NT2/D1 (cell line): ENCODE data around the gene GDF15.
A peak's percentile ranks its signal among the peaks of the same experiment; 100 is the strongest.

Source experiments
- DNase-seq: peaks from one replicate; pipeline ENCODE4 v3.0.0-alpha.2; 2011; ENCODE audit warnings: low read depth, low spot score
- H3K27me3 ChIP-seq: 2 replicates; pipeline ENCODE4 v1.6.0; 2011; ENCODE audit warnings: mild to moderate bottlenecking; ENCODE audit not compliant: insufficient read length, insufficient read depth
- H3K36me3 ChIP-seq: 2 replicates; pipeline ENCODE4 v1.6.1; 2011; ENCODE audit warnings: mild to moderate bottlenecking, low read length, mixed read lengths; ENCODE audit not compliant: insufficient read depth, insufficient read length
- H3K4me1 ChIP-seq: 2 replicates; pipeline ENCODE4 v1.5.1; 2011; ENCODE audit not compliant: insufficient read depth, insufficient read length
- H3K4me3 ChIP-seq: 2 replicates; pipeline ENCODE4 v1.5.1; 2011; ENCODE audit warnings: low read depth; ENCODE audit not compliant: insufficient read length
- H3K9ac ChIP-seq: 2 replicates; pipeline ENCODE4 v1.6.0; 2011; ENCODE audit warnings: low read depth; ENCODE audit not compliant: insufficient read length
- H3K9me3 ChIP-seq: 2 replicates; pipeline ENCODE4 v1.5.1; 2011; ENCODE audit warnings: mild to moderate bottlenecking, low read length; ENCODE audit not compliant: insufficient read depth
- SUZ12 ChIP-seq: IDR thresholded peaks from 2 replicates; pipeline ENCODE4 v1.6.1; 2011; ENCODE audit not compliant: insufficient read length, insufficient read depth; ENCODE audit errors: extremely low read depth
- YY1 ChIP-seq: IDR thresholded peaks from 2 replicates; pipeline ENCODE4 v1.6.1; 2011; ENCODE audit not compliant: insufficient read length, insufficient read depth
- ZNF274 ChIP-seq: IDR thresholded peaks from 2 replicates; pipeline ENCODE4 v1.6.1; 2011; ENCODE audit warnings: mild to moderate bottlenecking, low read depth, low read length

GDF15 gene

GRCh38 chr19:18418483-18419194 is 32.7 kb downstream of the GDF15 start:
- H3K36me3 ChIP-seq = no peaks in the 10 kb centered on the region
- H3K4me3 ChIP-seq = peak overlapping the region; percentile 44
- H3K9me3 ChIP-seq = no peaks in the 10 kb centered on the region
- H3K9ac ChIP-seq = peak overlapping the region; percentile 80
- no peak for TF ChIP-seq ZNF274
- peaks cover 56% of the 10 kb centered on the region for H3K27me3 ChIP-seq
- H3K4me1 ChIP-seq = peaks cover 47% of the 10 kb centered on the region
- DNase-seq = no peak

- Histone ChIP-seq H3K4me1 (peaks cover 53% of the 10 kb centered on the region), H3K9me3 (no peaks in the 10 kb centered on the region), H3K9ac (peak within 1 kb of the TSS; percentile 83), H3K27me3 (peaks cover 53% of the 10 kb centered on the region), H3K36me3 (no peaks in the 10 kb centered on the region), H3K4me3 (peak within 1 kb of the TSS; percentile 70)
- DNase-seq = no peak
- TF ChIP-seq YY1 (no peak), SUZ12 (no peak), ZNF274 (no peak)
Observed at GRCh38 chr19:18419195-18419698, 33.3 kb downstream of the GDF15 start, which contains the start of gene SSBP4. Gene SSBP4, plus strand, starts transcription at chr19:18419398. Its CDS starts 251 bp downstream, at chr19:18419649.

GRCh38 chr19:18419699-18420460 is 33.9 kb downstream of the GDF15 start:
- no peak for DNase-seq
- Histone ChIP-seq H3K27me3 (peaks cover 52% of the 10 kb centered on the region), H3K9ac (peak overlapping the region; percentile 83), H3K4me1 (peaks cover 47% of the 10 kb centered on the region), H3K4me3 (peak overlapping the region; percentile 70), H3K36me3 (no peaks in the 10 kb centered on the region), H3K9me3 (no peaks in the 10 kb centered on the region)
- TF ChIP-seq YY1 (no peak), ZNF274 (no peak), SUZ12 (no peak)

DNA sequence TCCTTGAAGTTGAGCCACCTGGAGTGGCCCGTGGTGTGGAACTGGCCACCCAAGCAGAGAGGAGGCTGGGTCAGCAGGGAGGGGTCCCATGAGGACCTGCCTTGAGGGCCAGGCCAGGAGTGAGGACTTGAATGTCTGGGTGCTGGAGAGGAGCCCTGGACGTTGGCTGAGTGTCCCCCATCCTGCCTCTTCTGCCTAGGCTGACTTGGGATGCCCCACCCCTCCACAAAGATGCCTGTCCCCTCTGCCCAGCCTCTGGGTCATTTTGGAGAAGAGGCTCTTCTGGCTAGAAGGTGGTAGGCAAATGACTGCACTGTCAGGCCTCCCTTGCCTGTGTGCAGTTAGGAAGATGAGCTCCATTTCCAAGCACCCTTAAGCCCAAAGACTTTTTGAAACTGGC is 35.0 kb downstream of the GDF15 start:
- no peak for DNase-seq
- Histone ChIP-seq H3K9ac (peak overlapping the region; percentile 2), H3K9me3 (no peaks in the 10 kb centered on the region), H3K27me3 (peaks cover 52% of the 10 kb centered on the region), H3K36me3 (no peaks in the 10 kb centered on the region), H3K4me3 (no peak overlapping the region), H3K4me1 (peaks cover 49% of the 10 kb centered on the region)
- TF ChIP-seq YY1 (no peak), ZNF274 (no peak), SUZ12 (no peak)

DNA sequence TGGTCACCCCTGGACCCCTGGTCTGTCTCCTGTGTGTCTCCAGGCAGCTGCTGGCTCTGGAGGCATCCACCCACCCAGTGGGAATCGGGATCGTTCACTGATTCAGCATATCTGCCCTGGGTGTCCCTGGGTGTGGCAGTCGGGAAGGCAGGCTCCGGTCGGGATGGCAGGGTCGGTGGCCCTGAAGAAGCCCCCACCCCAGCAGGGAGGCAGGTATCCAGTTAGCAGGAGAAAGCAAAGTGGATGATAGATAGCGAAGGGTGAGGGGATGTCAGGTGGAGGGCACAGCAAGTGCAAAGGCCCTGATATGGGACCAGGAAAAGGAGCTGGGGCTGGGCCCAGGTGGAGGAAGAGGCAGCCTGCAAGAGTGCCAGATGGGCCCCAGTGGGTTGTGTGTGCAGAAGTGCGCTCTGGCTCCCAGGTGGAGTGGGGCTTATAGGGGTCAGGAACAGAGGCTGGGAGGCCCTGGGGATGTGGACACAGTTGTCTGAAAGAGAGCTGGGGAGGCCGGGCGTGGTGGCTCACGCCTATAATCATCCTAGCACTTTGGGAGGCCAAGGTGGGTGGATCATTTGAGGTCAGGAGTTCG is 35.5 kb downstream of the GDF15 start:
- Histone ChIP-seq H3K4me3 (no peak overlapping the region), H3K9ac (peak overlapping the region; percentile 45), H3K4me1 (peaks cover 52% of the 10 kb centered on the region), H3K27me3 (peaks cover 52% of the 10 kb centered on the region), H3K9me3 (no peaks in the 10 kb centered on the region), H3K36me3 (no peaks in the 10 kb centered on the region)
- DNase-seq = no peak
- no peak for TF ChIP-seq SUZ12
- no peak for TF ChIP-seq YY1
- no peak for TF ChIP-seq ZNF274

DNA sequence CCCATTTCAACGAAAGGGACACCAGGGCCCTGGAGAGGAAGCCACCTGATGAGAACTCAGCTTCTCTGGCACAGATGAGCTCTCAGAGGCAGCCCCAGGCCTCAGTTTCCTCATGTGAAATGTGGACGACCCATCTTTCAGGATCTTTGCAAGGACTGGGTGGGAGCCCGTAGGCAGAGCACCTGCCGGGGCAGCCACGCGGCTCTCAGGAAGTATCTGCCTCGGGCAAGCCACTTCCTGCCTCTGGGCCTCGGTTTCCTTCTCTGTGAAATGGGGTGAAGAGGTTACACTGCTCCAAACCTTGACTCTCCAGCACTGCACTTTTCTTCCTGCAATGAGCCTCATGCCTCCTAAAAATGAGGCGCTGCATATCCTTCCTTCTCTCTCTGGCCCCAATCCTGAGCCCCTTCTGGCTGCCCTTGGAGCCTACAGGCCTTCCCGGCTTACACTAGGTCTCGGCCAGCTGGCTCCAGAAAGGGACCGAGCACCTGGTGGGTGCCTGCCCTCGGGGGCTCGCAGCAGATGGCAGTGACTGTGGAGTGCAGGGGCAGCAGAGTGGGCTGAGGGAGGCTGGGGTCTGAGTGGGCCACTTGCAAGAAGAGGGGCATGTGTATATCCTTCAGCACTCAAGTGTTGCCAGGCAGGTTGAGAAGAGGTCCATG is 36.7 kb downstream of the GDF15 start:
- Histone ChIP-seq H3K27me3 (peaks cover 52% of the 10 kb centered on the region), H3K4me1 (peaks cover 59% of the 10 kb centered on the region), H3K4me3 (no peak overlapping the region)

More for the DNA sequence above, 36.7 kb downstream of the GDF15 start:
- no peaks in the 10 kb centered on the region for H3K36me3 ChIP-seq
- DNase-seq = no peak
- H3K9ac ChIP-seq = peak overlapping the region; percentile 1
- no peaks in the 10 kb centered on the region for H3K9me3 ChIP-seq
- TF ChIP-seq ZNF274 = no peak
- TF ChIP-seq YY1 = no peak
- no peak for TF ChIP-seq SUZ12
